Spleen (tissue), 7 donors: ENCODE results near the gene SLC26A6.

ENCODE experiments used
- POLR2A ChIP-seq, 3 donors: fragments of 450-650 bp; IDR thresholded peaks; one replicate each; pipeline ENCODE4 v1.5.1; 2017; ENCODE audit warnings: antibody characterized with exemption in 3 of 3, mild to moderate bottlenecking in 1 of 3
- TF ChIP-seq, protein P1 (sequence below), 11 experiments: fragments of 200-600 bp in 7 of 11; fragments of 450-650 bp in 4 of 11; sonication (generic) in 4 of 11; IDR thresholded peaks in 8 of 11; conservative IDR thresholded peaks in 3 of 11; 1 replicate in 7 of 11; 2 replicates in 4 of 11; pipeline versions ENCODE4 v1.4.0 to v1.8.0; 2016 to 2021; ENCODE audit warnings: antibody characterized with exemption in 11 of 11, inconsistent platforms in 4 of 11, mild to moderate bottlenecking in 1 of 11
- donor health status: DM: no; HTN: no; CAD: no; lungs with moderate emphysema.
- donor health status: DM: no; HTN: no; CAD: no.
- donor health status: DM: no; HTN: no; CAD: no.

- TF ChIP-seq, protein P1, sequence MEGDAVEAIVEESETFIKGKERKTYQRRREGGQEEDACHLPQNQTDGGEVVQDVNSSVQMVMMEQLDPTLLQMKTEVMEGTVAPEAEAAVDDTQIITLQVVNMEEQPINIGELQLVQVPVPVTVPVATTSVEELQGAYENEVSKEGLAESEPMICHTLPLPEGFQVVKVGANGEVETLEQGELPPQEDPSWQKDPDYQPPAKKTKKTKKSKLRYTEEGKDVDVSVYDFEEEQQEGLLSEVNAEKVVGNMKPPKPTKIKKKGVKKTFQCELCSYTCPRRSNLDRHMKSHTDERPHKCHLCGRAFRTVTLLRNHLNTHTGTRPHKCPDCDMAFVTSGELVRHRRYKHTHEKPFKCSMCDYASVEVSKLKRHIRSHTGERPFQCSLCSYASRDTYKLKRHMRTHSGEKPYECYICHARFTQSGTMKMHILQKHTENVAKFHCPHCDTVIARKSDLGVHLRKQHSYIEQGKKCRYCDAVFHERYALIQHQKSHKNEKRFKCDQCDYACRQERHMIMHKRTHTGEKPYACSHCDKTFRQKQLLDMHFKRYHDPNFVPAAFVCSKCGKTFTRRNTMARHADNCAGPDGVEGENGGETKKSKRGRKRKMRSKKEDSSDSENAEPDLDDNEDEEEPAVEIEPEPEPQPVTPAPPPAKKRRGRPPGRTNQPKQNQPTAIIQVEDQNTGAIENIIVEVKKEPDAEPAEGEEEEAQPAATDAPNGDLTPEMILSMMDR (IDR thresholded peaks at IDR 0.05 in 8 of 11, conservative IDR thresholded peaks at IDR 0.05 in 3 of 11) = no peak
- no peak for TF ChIP-seq POLR2A (IDR thresholded peaks at IDR 0.05)
These were observed 941 bp upstream of the SLC26A6 start for GRCh38 chr3:48636149-48636655.
